ENCODE data around the gene MVB12A.

GRCh38 chr19:17445526-17446165 is 25.8 kb downstream of the MVB12A start:
- TF ChIP-seq CTCF (IDR thresholded peaks at IDR 0.05) (no peak), POLR2A (IDR thresholded peaks at IDR 0.05; ENCODE audit: low read depth) (no peak)

All from esophagus muscularis mucosa (tissue), 3 donors.